HG03565 (cell line): ENCODE measurements around the gene FOXL1.

ENCODE experiments used
- ATAC-seq: cut with Tn5 transposase; IDR thresholded peaks from one replicate; pipeline ENCODE4 v1.9.1; 2021; ENCODE audit warnings: mild to moderate bottlenecking, moderate library complexity; ENCODE audit not compliant: unreplicated experiment

FOXL1 gene

DNA sequence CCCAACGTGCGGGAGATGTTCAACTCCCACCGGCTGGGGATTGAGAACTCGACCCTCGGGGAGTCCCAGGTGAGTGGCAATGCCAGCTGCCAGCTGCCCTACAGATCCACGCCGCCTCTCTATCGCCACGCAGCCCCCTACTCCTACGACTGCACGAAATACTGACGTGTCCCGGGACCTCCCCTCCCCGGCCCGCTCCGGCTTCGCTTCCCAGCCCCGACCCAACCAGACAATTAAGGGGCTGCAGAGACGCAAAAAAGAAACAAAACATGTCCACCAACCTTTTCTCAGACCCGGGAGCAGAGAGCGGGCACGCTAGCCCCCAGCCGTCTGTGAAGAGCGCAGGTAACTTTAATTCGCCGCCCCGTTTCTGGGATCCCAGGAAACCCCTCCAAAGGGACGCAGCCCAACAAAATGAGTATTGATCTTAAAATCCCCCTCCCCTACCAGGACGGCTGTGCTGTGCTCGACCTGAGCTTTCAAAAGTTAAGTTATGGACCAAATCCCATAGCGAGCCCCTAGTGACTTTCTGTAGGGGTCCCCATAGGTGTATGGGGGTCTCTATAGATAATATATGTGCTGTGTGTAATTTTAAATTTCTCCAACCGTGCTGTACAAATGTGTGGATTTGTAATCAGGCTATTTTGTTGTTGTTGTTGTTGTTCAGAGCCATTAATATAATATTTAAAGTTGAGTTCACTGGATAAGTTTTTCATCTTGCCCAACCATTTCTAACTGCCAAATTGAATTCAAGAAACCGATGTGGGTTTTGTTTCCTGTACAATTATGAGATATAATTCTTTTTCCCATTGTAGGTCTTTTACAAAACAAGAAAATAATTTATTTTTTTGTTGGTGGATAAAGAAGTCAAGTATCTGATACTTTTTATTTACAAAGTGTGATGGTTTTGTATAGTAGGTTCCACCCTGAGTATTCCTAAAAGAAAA lies 9.4 kb upstream of the FOXL1 start:
- ATAC-seq = no peak

- no peak for ATAC-seq
Observed at GRCh38 chr16:86569701-86570447, 8.5 kb upstream of the FOXL1 start.

DNA sequence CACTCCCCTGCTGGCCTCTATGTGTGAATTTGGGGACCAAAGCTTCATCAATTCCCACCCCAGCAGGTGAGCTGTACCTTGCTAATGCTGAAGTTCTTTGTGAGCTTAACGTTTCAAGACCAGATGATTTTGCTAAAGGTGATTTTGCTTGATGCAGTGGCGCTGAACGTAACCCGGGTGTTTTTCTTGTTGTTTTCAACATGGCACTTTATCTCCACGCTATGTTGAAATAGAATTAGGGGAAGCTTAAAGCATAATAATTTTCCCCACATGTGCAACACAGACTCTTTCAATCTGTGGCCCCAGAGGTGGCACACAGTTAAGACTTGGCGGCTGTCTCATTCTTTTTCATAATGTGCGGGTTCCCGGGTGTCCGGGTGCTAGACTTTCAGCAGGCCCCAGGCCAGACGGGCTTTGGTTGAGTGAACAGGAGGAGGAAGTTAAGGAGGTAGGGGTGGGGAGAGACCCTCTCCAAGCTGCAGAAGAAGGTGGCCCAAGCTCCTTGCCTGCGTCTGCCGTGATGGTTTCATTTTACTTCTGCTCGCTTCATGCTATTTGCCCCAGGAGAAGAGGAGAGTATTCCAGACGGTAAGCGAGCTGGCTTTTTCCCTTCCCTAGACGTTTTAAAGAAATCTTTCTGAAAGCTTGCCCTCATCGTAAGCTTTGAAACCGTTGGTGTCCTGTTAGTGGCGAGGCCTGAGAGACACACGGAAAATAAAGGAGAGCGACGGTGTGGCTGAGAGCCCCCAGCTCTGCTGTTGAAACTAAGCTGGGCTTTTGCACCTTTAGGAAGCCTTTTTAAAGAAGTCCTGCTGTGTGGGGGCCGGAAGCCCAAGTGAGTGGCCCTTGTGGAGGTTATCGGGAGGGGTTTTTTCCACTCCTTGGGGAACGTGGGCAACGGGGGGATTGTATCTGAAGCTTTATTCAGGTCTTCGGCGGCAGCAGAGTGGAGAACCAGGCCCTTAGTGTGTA lies 7.5 kb upstream of the FOXL1 start:
- no peak for ATAC-seq

GRCh38 chr16:86571530-86571915 lies 6.8 kb upstream of the FOXL1 start:
- ATAC-seq = no peak

DNA sequence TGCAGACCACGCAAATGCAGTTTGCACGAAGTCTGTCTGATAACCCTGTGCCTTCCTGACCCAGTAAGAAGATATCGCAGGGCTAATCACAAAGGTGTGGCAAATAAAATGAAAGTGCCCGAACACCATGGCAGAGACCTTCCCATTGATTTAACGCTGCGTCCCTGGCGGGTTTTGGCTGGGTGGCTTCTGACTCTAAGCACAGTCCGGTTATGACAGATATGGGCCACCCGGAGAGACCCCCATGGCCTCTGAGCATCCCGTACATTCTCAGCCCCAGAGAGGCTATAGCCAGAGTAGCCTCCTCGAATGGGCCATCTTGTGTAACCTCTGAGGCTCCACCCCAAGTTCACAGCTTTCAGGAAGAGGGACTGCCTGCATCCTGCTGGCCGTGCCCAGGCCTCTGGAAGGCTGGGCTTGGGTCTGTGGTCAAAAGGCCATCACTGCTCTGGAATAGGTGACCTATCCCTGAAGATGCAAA lies 6.3 kb upstream of the FOXL1 start:
- no peak for ATAC-seq

- ATAC-seq = no peak
Observed at GRCh38 chr16:86572606-86573005, 5.7 kb upstream of the FOXL1 start.

- ATAC-seq = no peak
Observed at GRCh38 chr16:86573215-86573614, 5.1 kb upstream of the FOXL1 start.

GRCh38 chr16:86573646-86574508 lies 4.5 kb upstream of the FOXL1 start:
- no peak for ATAC-seq

- ATAC-seq = no peak
Observed at GRCh38 chr16:86574646-86575045, 3.7 kb upstream of the FOXL1 start.

- no peak for ATAC-seq
Observed at GRCh38 chr16:86575095-86575685, 3.2 kb upstream of the FOXL1 start.

DNA sequence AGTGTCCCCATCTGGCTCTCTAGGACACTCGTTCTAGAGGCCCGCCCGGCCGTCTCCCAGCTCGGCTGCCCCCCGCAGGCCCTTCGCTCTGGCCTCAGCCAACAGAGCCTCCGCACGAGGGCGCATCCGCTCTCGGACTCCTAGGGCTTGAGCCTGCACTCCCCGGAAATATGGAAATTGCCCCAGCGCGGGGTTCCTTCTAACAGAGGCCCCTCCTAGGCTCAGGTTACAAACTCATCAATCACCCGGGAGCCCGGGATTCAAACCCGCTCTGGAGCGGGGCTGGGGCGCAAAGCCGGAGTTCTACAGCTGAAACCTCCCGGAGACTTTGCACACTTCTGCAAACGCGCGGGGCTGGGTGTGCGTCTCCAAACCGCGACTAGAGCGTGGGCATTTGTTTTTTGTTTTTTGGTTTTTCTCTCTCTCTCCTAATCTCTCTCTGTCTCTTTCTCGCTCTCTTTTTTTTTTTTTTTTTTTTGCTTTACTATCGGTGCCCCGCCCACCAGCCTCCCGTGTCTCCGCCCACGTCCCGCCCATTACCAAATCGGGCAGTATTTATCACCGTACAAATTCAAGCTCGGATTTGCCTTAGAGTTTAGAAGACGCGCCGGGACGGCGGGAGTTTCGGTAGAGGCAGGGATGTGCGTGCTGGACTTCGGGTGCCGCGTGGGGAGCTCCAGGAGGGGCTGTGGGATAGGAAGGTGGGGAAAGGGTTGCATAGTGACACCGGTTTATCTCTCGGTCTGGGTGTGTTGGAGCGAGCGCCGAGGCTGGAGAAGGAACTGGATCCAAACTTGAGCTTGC lies 2.4 kb upstream of the FOXL1 start:
- ATAC-seq = no peak

GRCh38 chr16:86576591-86577313 lies 1.6 kb upstream of the FOXL1 start:
- no peak for ATAC-seq

GRCh38 chr16:86577314-86577971 lies 906 bp upstream of the FOXL1 start:
- no peak for ATAC-seq

DNA sequence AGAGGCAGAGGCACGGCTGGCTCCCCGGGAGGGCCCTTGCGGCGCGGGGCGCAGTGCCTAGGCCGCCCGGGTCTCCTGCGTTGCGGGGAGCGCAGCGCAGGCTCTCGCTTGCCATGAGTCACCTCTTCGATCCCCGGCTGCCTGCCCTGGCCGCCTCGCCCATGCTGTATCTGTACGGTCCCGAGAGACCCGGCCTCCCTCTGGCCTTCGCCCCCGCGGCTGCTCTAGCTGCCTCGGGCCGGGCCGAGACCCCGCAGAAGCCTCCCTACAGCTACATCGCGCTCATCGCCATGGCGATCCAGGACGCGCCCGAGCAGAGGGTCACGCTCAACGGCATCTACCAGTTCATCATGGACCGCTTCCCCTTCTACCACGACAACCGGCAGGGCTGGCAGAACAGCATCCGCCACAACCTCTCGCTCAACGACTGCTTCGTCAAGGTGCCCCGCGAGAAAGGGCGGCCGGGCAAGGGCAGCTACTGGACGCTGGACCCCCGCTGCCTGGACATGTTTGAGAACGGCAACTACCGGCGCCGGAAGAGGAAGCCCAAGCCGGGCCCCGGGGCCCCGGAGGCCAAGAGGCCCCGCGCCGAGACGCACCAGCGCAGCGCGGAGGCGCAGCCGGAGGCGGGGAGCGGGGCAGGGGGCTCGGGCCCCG lies 390 bp downstream of the FOXL1 start:
- no peak for ATAC-seq

DNA sequence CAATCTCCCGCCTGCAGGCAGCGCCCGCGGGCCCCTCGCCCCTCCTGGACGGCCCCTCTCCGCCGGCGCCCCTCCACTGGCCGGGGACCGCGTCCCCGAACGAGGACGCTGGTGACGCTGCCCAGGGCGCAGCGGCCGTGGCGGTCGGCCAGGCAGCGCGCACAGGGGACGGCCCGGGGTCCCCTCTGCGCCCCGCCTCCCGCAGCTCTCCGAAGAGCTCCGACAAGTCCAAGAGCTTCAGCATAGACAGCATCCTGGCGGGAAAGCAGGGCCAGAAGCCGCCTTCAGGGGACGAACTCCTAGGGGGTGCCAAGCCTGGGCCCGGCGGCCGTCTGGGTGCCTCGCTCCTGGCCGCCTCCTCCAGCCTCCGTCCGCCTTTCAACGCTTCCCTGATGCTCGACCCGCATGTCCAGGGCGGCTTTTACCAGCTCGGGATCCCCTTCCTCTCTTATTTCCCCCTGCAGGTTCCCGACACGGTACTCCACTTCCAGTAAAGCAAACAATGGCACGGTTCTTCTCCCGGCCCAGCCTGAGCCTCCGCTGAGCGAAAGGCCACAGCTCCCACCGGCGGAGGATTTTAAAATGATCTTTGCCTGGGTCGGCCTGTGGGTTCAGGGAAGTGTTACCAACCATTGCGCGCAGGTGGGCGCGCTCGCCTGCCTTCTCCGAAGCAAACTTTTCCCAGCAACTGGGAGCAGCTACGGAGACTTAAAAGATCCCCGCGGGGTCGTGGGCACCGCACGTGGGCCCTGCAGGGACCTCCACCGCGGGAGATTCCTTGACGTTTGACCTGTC lies 1.1 kb downstream of the FOXL1 start:
- no peak for ATAC-seq
